NCI-H510A (cell line): ENCODE measurements around the gene ZNF516.

Experiments used
- DNase-seq: peaks from one replicate; lab custom pipeline; 2025; lab: John Stamatoyannopoulos, UW

ZNF516 gene

GRCh38 chr18:76441668-76442412, 53.2 kb downstream of the ZNF516 start:
- DNase-seq: no peak

- DNase-seq: no peak
Measured at GRCh38 chr18:76441002-76441667, 53.9 kb downstream of the ZNF516 start.

GRCh38 chr18:76437910-76438309, 57.1 kb downstream of the ZNF516 start:
- DNase-seq: no peak

GRCh38 chr18:76437011-76437410, 58.0 kb downstream of the ZNF516 start:
- DNase-seq: no peak

- no peak for DNase-seq
Measured at GRCh38 chr18:76436342-76436741, 58.7 kb downstream of the ZNF516 start.

- no peak for DNase-seq
Measured at GRCh38 chr18:76435316-76435989, 59.6 kb downstream of the ZNF516 start.

GRCh38 chr18:76434452-76434851, 60.6 kb downstream of the ZNF516 start:
- DNase-seq: no peak

GRCh38 chr18:76433788-76434187, 61.3 kb downstream of the ZNF516 start:
- no peak for DNase-seq

GRCh38 chr18:76432970-76433767, 61.9 kb downstream of the ZNF516 start:
- no peak for DNase-seq

- DNase-seq: peak; percentile 44
Measured at GRCh38 chr18:76432274-76432755, 62.7 kb downstream of the ZNF516 start.

GRCh38 chr18:76431437-76432273, 63.4 kb downstream of the ZNF516 start:
- no peak for DNase-seq

- no peak for DNase-seq
Measured at GRCh38 chr18:76430636-76431035, 64.4 kb downstream of the ZNF516 start.

- DNase-seq: no peak
Measured at GRCh38 chr18:76429262-76430126, 65.5 kb downstream of the ZNF516 start.

- DNase-seq: no peak
Measured at GRCh38 chr18:76428396-76429261, 66.4 kb downstream of the ZNF516 start.

- DNase-seq: peak; percentile 29
Measured at GRCh38 chr18:76426737-76427305, 68.2 kb downstream of the ZNF516 start.

- no peak for DNase-seq
Measured at GRCh38 chr18:76425146-76426131, 69.6 kb downstream of the ZNF516 start.

GRCh38 chr18:76422838-76423237, 72.2 kb downstream of the ZNF516 start:
- DNase-seq: no peak

- DNase-seq: no peak
Measured at GRCh38 chr18:76422121-76422520, 72.9 kb downstream of the ZNF516 start.
